Ovary (tissue), 3 donors: ENCODE data around the gene HSFX4.
"Not testable (repeated sequence)": the region's sequence is repeated elsewhere in the genome, so short reads cannot be mapped to it uniquely, and the experiment has no call there.

Experiments used
- POLR2A ChIP-seq: fragments of 450-650 bp; IDR thresholded peaks from one replicate; pipeline ENCODE4 v1.6.1; 2017; ENCODE audit warnings: antibody characterized with exemption, mild to moderate bottlenecking, moderate library complexity
- TF ChIP-seq, protein P1 (sequence below), 3 donors: fragments of 450-650 bp in 2 of 3; fragments of 200-600 bp in 1 of 3; IDR thresholded peaks; one replicate each; pipeline versions ENCODE4 v1.5.1 to v1.8.0; 2016 to 2022; ENCODE audit warnings: antibody characterized with exemption in 3 of 3, mild to moderate bottlenecking in 1 of 3
- donor health status: DM: no; HTN: no; CAD: no.

DNA sequence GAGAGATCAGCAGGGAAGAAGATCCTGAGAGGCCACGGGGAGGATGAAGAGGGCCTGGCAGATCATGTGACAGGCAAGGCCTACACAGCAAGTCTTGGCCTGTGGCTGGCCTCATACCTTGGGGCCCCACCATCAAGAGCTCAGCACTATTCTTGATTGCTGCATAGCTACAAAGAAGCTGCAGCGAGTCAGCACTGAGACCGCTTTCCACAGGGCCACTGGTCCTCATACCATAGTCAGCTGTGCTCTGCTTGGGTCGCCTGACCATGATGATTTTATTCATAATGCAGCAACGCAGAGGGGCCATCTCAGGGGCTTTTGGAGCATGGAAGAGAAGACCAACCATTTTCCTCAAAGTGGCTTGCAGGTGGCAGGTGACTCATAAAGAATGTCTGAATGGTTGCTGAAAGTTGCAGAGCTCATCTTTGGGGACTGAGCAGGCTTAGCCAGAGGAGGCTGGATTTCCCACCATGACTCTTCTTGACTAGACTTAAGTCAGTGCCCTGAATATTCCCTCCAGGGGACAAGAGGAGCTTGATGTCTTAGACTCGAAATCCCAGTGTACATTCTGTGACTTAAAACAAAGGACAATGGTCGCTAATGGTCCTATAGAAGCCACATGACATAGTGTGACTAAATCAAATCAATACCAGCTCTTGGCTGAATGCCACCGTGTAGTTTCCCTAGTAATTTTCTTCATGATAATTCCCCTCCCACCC, 2.0 kb upstream of the HSFX4 start:
- TF ChIP-seq, protein P1, sequence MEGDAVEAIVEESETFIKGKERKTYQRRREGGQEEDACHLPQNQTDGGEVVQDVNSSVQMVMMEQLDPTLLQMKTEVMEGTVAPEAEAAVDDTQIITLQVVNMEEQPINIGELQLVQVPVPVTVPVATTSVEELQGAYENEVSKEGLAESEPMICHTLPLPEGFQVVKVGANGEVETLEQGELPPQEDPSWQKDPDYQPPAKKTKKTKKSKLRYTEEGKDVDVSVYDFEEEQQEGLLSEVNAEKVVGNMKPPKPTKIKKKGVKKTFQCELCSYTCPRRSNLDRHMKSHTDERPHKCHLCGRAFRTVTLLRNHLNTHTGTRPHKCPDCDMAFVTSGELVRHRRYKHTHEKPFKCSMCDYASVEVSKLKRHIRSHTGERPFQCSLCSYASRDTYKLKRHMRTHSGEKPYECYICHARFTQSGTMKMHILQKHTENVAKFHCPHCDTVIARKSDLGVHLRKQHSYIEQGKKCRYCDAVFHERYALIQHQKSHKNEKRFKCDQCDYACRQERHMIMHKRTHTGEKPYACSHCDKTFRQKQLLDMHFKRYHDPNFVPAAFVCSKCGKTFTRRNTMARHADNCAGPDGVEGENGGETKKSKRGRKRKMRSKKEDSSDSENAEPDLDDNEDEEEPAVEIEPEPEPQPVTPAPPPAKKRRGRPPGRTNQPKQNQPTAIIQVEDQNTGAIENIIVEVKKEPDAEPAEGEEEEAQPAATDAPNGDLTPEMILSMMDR (IDR thresholded peaks at IDR 0.05): not testable (repeated sequence)
- not testable (repeated sequence) for TF ChIP-seq POLR2A
